AG20443 (cell line): ENCODE data around the gene RBKS.
A peak's percentile ranks its signal among the peaks of the same experiment; 100 is the strongest.
"Not testable (repeated sequence)": the region's sequence is repeated elsewhere in the genome, so short reads cannot be mapped to it uniquely, and the experiment has no call there.

Source experiments
- DNase-seq: peaks from one replicate; pipeline ENCODE4 v3.0.0; 2012; ENCODE audit warnings: low spot score, mixed read lengths

Gene RBKS

DNA sequence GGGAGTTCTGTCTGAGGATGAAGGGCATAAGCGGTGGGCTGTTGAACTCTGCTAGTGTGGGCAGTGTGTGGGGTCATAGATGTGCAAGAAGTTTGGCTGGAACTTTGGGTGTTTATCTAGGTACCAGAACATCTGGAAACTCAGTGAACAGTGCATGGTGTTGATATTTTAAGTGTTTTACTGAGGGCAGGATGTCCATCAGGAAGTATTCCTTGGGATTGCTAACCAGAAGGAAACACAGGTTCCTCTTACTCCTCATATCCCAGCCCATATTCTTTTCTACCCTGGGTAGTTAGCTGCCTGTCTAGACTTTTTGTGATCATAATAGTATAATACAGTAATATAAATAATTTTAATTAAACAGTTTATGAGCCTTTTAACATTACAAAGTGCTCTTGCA lies 15.9 kb upstream of the RBKS start:
- DNase-seq: no peak

GRCh38 chr2:27904405-27904665 lies 14.1 kb upstream of the RBKS start:
- DNase-seq: no peak

DNA sequence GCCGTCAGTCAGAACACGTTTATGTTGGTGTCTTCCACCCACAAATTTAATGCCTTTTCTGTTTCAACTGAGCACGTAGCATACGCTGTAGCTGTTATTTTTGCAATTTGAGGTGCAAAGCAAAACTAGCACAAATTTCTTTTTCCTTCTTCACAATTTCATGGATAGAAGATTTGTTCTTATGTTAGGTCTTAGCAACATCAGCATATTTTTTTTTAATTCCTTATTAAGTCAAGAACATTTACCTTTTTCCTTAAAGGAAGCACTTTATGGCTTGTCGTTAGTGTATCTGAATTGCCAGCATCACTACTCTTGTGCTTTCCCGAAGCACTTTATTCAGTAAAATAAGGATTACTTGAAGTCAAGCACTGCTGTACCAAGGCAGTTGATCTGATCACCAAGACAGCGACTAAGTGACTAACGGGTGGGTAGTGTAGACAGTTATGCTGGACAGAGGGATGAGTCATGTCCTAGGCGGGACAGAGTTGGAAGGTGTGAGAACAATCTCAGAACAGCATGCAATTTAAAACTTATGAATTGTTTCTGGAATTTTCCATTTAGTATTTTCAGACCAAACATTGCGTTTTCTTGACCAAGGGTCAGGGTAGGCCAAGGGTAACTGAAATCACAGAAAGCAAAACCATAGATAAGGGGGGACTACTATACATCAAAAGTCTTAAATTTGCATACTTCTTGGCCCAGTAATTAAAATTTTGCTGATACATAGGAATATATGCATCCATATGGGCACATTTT lies 13.6 kb upstream of the RBKS start:
- DNase-seq: no peak

GRCh38 chr2:27903018-27903417 lies 12.8 kb upstream of the RBKS start:
- DNase-seq: no peak

GRCh38 chr2:27902098-27902497 lies 11.9 kb upstream of the RBKS start:
- DNase-seq: no peak

DNA sequence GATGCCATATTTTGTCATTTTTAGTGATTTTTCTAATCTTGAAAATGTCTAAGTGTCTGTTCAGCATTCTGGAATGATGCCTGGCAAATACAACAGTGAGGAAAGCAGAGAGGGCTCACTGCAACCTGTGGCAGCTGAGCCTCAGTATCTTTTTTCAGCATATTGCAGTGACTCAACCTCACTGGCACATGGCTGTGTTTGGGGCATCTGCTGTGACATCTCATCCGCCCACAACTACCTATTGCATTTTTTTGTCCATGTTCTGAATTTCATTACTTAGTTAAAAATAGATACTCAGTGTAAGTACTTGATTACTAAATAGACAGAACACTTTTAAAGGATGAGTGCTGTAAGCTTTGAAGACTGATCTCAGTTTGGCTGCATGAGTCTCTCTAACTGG lies 11.0 kb upstream of the RBKS start:
- peak; percentile 29 for DNase-seq

- no peak for DNase-seq
Measured at GRCh38 chr2:27897717-27898116, 7.5 kb upstream of the RBKS start.

GRCh38 chr2:27893006-27893405 lies 2.8 kb upstream of the RBKS start:
- no peak for DNase-seq

DNA sequence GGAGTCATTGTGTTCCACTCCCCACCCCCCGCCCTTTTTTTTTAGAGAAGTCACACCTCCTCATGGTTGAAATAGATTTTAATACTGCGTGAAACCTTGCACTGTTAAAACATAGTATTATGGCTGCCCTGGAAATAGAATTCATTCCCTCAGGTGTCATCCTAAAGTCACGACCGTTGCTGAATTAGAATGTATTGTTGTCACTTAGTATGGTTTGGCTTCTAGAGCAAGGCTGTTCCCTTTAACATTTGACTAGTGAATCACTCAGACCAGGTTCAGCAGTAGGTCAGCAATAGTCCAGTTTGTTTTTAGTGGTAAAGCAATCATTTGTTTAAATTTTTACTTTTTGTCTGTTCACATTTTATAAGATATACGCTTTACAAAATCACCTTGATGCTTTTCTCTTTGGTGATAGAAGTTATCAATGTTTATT lies 1.5 kb upstream of the RBKS start:
- DNase-seq: peak; percentile 20

- peak; percentile 75 for DNase-seq
Measured at GRCh38 chr2:27890924-27891672, 911 bp upstream of the RBKS start.

DNA sequence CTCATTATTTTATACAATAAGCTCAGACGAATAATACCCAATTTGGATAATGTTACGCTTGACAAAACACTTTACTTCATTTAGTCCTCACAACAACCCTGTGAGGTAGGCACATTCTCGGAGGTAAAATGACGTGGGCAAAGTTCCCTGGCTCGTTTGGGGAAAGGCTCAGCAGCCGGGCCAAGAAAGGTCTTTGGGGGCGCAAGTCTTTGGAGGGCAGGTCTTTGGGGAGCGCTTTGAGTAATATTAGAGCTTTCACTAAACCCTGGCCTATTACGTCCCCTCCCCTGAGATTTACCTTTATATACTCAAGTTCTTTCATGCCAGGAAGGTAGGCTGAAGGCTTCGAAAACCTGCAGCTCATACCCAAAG lies 427 bp downstream of the RBKS start:
- peak; percentile 9 for DNase-seq

GRCh38 chr2:27888790-27889189 lies 1.4 kb downstream of the RBKS start:
- peak; percentile 44 for DNase-seq

DNA sequence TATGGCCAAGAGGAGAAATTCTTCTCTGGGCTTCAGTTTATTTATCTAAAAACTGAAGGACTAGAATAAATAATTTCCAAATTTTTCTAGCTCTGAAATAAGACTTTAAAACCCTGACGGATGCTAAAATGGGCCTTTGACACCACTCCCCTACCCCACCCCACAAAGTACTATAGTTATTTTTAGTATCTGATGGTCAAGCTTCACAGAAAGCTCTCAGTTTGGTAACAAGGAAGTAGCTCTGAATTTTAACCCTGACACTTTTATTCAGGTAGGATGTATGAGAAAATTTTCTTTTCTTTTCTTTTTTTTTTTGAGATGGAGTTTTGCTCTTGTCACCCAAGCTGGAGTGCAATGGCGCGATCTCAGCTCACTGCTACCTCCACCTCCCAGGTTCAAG lies 2.4 kb downstream of the RBKS start:
- no peak for DNase-seq

- DNase-seq: no peak
Measured at GRCh38 chr2:27887111-27887510, 3.1 kb downstream of the RBKS start.

GRCh38 chr2:27886322-27886721 lies 3.9 kb downstream of the RBKS start:
- DNase-seq: no peak

GRCh38 chr2:27885661-27886060 lies 4.5 kb downstream of the RBKS start:
- no peak for DNase-seq

GRCh38 chr2:27885234-27885633 lies 5.0 kb downstream of the RBKS start:
- DNase-seq: peak; percentile 10

DNA sequence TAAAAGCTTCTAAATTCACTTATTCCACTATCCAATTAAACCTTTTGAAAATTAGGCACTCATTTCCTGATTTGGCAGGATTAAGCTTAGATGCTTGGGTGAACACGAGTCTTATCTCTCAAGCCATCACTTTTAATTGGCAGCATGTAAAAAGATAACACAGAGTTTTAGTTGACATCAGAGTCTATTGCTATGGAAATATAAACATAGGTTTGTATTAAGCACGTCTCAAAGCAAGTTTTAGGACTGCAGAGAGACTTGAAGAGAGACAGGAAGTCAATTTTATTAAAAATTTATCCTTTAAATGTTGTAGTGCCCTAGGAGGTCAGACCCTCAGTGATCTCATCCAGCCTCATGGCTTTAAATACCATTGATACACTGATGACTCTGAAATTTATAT lies 5.6 kb downstream of the RBKS start:
- DNase-seq: no peak

- not testable (repeated sequence) for DNase-seq
Measured at GRCh38 chr2:27882584-27882922, 7.6 kb downstream of the RBKS start.

DNA sequence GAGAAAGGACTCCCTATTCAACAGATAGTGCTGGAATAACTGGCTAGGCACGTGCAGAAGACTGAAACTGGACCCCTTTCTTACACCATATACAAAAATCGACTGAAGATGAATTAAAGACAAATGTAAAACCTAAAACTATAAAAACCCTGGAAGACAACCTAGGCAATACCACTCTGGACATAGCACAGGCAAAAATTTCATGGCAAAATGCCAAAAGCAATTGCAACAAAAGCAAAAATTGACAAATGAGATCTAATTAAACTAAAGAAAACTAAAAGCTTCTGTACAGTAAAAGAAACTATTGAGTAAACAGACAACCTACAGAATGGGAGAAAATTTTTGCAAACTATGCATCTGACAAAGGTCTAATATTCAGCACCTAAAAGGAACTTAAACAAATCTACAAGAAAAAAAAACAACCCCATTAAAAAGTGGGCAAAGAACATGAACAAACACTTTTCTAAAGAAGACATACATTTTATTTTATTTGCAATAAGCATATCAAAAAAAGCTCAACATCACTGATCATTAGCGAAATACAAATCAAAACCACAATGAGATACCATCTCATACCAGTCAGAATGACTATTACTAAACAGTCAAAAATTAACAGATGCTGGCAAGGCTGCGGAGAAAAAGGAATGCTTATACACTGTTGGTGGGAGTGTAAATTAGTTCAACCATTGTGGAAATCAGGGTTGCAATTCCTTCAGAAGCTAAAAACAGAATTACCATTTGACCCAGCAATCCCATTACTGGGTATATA lies 8.2 kb downstream of the RBKS start:
- not testable (repeated sequence) for DNase-seq

DNA sequence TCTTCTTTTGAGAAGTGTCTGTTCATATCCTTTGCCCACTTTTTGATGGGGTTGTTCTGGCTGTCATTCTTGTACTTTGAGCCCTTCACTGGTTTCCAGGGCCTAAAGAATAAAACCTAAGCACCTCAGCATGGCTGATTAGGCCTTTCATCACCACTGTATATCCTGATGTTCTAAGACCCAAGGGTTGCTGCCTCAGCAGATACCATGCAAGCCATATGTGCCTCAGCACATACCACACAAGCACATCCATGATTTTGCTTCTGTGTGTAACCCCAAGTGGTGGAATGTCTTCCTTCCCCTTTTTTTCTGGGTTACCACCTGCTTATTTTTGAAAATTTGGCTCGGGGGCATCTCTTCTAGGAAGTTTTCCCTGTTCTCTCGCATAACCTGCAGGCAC lies 11.4 kb downstream of the RBKS start:
- no peak for DNase-seq

DNA sequence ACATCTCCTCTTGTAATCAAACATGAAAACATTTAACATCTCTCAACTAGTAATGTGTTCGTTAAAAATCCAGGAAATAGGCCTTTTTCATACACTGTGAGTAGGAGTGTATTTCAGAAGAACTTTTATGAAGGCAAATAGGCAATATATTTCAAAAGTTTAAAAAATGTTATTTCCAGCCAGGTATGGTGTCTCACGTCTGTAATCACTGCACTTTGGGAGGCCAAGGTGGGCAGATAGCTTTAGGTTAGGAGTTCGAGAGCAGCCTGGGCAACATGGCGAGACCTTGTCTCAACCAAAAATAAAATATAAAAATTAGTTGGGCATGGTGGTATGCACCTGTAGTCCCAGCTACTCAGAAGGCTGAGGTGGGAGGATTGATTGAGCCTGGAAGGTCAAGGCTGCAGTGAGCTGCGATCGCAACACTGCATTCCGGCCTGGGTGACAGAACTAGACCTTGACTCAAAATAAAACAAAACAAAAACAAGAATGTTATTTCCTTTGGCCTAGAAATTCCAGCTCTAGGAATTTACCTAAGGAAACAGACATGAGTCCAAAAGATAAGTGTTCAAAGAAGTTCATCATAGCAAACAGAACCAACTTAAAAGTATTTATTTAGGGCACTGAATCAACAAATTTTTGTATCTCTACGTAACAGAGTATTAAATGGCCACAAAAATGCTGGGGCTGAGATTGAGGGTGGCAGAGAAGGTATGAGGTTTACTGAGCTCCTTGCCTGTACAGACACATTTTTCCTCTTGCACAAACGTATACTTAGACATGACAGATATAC lies 14.9 kb downstream of the RBKS start:
- no peak for DNase-seq

GRCh38 chr2:27873091-27873490 lies 17.1 kb downstream of the RBKS start:
- no peak for DNase-seq
